GM12872 (cell line): ENCODE results near the gene ANAPC4.

Experiments
- TF ChIP-seq, protein P1 (sequence below): IDR thresholded peaks from 3 replicates; pipeline ENCODE4 v1.5.1; 2011; ENCODE audit warnings: low read depth, mild to moderate bottlenecking, low read length, moderate library complexity; ENCODE audit not compliant: insufficient read depth

The ANAPC4 gene

GRCh38 chr4:25347971-25348370 lies 29.1 kb upstream of the ANAPC4 start:
- TF ChIP-seq, protein P1, sequence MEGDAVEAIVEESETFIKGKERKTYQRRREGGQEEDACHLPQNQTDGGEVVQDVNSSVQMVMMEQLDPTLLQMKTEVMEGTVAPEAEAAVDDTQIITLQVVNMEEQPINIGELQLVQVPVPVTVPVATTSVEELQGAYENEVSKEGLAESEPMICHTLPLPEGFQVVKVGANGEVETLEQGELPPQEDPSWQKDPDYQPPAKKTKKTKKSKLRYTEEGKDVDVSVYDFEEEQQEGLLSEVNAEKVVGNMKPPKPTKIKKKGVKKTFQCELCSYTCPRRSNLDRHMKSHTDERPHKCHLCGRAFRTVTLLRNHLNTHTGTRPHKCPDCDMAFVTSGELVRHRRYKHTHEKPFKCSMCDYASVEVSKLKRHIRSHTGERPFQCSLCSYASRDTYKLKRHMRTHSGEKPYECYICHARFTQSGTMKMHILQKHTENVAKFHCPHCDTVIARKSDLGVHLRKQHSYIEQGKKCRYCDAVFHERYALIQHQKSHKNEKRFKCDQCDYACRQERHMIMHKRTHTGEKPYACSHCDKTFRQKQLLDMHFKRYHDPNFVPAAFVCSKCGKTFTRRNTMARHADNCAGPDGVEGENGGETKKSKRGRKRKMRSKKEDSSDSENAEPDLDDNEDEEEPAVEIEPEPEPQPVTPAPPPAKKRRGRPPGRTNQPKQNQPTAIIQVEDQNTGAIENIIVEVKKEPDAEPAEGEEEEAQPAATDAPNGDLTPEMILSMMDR, result no peak

DNA sequence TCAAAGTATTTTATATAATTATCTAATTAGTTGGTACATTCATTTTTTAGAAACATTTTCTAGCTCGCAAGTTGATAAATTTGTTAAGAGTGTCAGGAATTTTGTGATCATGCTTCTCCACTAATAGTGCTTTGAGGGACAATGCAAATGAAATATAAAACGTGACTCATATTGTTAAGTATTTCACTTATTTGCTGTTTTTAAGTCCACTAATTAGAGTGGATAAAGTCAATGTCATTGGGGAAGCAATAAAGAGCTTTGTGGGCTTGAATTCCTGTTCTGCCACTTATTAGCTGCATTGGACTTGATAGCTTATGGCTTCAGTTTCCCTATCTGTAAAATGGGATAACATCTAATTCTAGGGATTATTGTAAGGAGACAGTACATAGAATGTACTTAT lies 26.5 kb upstream of the ANAPC4 start:
- TF ChIP-seq, protein P1, result no peak

- TF ChIP-seq, protein P1, result no peak
These were observed 25.2 kb upstream of the ANAPC4 start for GRCh38 chr4:25351777-25352416.

DNA sequence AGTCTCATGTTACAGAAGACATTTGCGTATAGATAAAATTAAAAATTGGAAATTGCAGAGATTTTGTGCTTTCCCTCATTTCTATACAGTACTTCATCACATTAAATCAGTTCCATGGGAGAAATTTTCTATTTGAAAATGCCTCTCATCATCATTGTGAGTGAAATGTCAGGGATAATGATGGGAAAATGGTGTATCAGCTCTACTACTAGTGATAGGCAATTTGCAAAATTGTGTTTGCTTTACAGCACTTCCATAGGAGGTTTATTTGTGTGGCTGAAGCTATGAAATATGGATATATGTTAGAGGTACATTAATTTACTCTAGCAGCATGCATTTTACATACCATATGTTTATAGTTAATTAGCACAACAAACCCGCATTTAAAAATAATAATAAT lies 21.0 kb upstream of the ANAPC4 start:
- TF ChIP-seq, protein P1, result no peak

DNA sequence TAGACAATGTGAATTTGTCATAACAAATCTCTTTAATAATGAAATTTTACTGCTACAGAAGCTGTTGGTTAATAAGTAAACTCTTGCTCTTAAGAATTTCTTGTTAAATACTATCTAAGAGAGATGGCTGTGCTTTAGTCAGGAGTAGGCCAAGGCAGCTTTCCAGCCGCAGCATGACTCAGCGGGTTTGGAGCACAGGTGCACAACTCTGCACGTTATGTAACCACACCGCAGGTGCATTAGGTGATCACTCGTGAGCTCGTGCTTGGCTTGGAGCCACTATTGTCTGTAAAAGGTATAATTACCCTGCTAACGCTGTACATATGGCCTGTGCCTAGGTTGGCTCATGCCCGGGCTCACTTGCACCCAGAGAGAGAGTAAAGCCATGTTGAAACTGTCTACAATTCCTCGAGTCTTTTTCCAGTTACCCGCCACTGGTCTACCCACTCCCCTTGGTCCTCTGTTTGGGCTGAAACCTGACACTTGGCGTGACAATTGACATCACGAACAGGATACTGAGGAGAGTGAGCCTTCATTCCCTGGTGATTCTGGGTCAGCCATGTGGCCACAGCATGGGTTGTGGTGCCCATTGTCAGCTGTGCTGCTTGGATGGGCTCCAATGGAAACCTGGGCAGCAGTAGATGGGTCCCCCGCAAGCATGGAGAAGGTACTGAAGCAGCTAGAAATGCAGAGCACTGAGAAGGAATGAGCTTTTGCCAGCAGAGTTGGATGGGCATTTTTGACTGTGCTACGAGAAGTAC lies 18.4 kb upstream of the ANAPC4 start:
- TF ChIP-seq, protein P1, result no peak

DNA sequence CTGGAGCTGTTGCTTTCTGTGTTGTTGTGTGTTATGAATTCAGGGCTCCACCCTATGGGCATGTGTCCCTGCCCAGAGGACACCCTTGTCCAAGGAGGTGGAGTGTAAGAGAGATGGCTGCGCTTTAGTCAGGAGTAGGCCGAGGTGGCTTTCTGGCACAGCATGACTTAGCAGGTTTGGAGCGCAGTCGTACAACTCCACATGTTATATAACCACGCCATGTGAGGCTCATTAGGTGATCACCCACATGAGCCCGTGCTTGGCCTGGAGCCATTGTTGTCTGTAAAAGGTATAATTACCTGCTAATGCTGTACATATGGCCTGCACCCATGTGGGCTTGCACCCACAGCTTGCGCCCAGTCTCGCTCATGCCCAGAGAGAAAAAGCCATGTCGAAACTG lies 15.8 kb upstream of the ANAPC4 start:
- TF ChIP-seq, protein P1, result no peak

- TF ChIP-seq, protein P1, result peak; percentile 43; the same call in 2 of the 3 replicates
These were observed 9.9 kb upstream of the ANAPC4 start for GRCh38 chr4:25367004-25367621.
